ENCODE results near the gene SLC27A3.

Gene SLC27A3

DNA sequence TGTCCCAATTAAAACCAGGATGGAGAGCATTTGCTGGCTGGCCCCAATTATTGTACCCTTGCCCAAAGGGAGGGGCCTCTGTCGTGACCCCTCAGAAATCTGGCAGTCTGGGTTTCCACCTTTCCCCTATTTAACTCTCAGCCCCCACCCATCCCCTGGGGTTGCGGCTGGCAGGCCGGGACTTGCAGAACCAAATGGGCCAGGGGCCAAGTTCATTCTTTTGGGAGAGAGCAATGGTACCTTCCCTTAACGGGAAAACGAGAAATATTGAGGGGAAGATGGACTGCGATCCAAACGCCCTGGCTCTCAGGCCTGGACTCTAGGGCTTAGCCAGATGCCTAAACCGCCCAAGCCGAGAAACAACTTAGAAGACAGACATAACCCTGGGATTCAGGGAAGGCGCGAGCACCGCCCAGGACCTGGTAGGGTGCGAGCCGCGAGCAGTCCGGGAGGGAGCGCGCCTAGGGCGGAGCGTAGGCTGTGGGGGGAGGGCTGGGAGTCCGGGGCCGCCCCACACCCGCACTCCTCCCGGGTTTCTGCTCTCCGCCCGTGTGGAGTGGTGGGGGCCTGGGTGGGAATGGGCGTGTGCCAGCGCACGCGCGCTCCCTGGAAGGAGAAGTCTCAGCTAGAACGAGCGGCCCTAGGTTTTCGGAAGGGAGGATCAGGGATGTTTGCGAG is at the start of gene SLC27A3:
Gene SLC27A3 (plus strand): TSS at position 628 of the 678 bp plus-strand sequence. CDS start 91 bp downstream, outside the sequence.
- no peak for DNase-seq
- Histone ChIP-seq H3K9me2 (replicated peaks; ENCODE audit: insufficient read depth, low read length) (no peaks in the 10 kb centered on the region), H3K36me3 (replicated peaks; ENCODE audit: insufficient read depth, low read length) (no peaks in the 10 kb centered on the region), H3K9me3 (replicated peaks; ENCODE audit: insufficient read depth, low read length) (no peaks in the 10 kb centered on the region), H3K79me2 (ENCODE audit: low read length) (no peaks in the 10 kb centered on the region), H3K27me3 (replicated peaks; ENCODE audit: insufficient read depth, low read length) (no peaks in the 10 kb centered on the region), H3F3A (ENCODE audit: insufficient read depth, low read length) (peaks cover 13% of the 10 kb centered on the region), H3K4me1 (ENCODE audit: low read length) (peaks cover 9% of the 10 kb centered on the region), H3K9ac (ENCODE audit: low read length) (peak within 1 kb of the TSS; percentile 51), H3K4me2 (ENCODE audit: low read depth, low read length) (peak within 1 kb of the TSS; percentile 99), H3K4me3 (ENCODE audit: low read length) (peak within 1 kb of the TSS; percentile 80), H3K27ac (ENCODE audit: low read length) (peak within 1 kb of the TSS; percentile 40; the same call in 1 of the 2 replicates), H4K20me1 (ENCODE audit: insufficient read depth, low read length) (no peaks in the 10 kb centered on the region), H2AFZ (ENCODE audit: low read length) (peak within 1 kb of the TSS; percentile 92)
- TF ChIP-seq EZH2phosphoT487 (IDR thresholded peaks at IDR 0.05; ENCODE audit: low read length) (no peak), EZH2 (optimal IDR thresholded peaks at IDR 0.05; ENCODE audit: low read depth, low read length) (no peak)
- TF ChIP-seq, protein P1, sequence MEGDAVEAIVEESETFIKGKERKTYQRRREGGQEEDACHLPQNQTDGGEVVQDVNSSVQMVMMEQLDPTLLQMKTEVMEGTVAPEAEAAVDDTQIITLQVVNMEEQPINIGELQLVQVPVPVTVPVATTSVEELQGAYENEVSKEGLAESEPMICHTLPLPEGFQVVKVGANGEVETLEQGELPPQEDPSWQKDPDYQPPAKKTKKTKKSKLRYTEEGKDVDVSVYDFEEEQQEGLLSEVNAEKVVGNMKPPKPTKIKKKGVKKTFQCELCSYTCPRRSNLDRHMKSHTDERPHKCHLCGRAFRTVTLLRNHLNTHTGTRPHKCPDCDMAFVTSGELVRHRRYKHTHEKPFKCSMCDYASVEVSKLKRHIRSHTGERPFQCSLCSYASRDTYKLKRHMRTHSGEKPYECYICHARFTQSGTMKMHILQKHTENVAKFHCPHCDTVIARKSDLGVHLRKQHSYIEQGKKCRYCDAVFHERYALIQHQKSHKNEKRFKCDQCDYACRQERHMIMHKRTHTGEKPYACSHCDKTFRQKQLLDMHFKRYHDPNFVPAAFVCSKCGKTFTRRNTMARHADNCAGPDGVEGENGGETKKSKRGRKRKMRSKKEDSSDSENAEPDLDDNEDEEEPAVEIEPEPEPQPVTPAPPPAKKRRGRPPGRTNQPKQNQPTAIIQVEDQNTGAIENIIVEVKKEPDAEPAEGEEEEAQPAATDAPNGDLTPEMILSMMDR (IDR thresholded peaks at IDR 0.05; ENCODE audit: low read length), result no peak

DNA sequence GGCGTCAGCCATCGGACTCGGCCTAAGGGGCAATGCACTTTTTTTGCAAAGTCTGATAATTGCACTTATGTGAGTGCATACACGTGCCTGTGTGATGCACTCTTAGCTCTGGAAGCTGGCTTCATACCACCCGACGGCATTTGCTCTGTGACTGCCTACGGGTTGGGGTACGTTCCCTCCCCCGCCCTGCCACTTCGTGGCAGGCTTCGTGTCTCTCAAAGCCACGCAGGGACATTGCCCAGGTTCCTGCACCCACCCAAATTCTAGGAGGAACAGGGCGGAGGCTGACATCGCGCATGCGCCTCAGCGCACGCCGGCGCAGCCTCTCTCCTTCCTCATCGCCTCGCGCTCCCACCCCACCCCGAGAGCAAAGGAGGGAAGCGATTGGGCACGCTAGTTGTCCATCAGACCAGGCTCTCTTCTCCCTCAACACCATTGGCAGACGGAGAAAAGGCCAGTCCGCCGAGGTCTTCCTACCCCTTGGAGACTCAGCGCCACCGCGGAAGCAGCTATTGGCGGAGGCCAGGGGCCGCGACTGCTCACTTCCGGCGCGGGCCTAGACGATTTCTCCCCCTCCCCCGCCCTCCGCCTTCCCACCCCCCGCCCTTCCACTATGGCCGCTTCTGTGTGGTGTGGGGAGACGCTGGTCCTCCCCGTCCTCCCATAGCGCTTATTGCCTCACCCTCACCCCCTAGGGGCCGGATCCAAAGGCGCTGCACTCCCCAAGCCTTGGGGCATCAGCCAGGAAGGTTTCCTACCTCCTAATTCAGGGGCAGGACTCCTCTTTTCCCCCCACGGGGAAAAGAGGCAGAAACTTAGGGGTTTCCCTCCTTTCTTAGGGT is 47.5 kb upstream of the SLC27A3 start, which contains the start of gene INTS3:
Gene INTS3 (plus strand): TSS at position 588 of the 842 bp plus-strand sequence. CDS start 585 bp downstream, outside the sequence.
- Histone ChIP-seq H2AFZ (ENCODE audit: low read length) (peak within 1 kb of the TSS; percentile 98), H3K4me1 (ENCODE audit: low read length) (peaks cover 5% of the 10 kb centered on the region; the same call in 1 of the 2 replicates), H3K27me3 (replicated peaks; ENCODE audit: insufficient read depth, low read length) (no peaks in the 10 kb centered on the region), H3K4me3 (ENCODE audit: low read length) (peak within 1 kb of the TSS; percentile 90), H3K79me2 (ENCODE audit: low read length) (peaks cover 14% of the 10 kb centered on the region), H3K9me3 (replicated peaks; ENCODE audit: insufficient read depth, low read length) (no peaks in the 10 kb centered on the region), H3K9ac (ENCODE audit: low read length) (peak within 1 kb of the TSS; percentile 93), H3K9me2 (replicated peaks; ENCODE audit: insufficient read depth, low read length) (no peaks in the 10 kb centered on the region), H3K36me3 (replicated peaks; ENCODE audit: insufficient read depth, low read length) (no peaks in the 10 kb centered on the region), H4K20me1 (ENCODE audit: insufficient read depth, low read length) (no peaks in the 10 kb centered on the region), H3F3A (ENCODE audit: insufficient read depth, low read length) (peaks cover 5% of the 10 kb centered on the region; the same call in 1 of the 2 replicates), H3K27ac (ENCODE audit: low read length) (peak within 1 kb of the TSS; percentile 61; the same call in 1 of the 2 replicates), H3K4me2 (ENCODE audit: low read depth, low read length) (peak within 1 kb of the TSS; percentile 99)
- DNase-seq, result peak; percentile 100
- TF ChIP-seq EZH2 (optimal IDR thresholded peaks at IDR 0.05; ENCODE audit: low read depth, low read length), result no peak
- TF ChIP-seq EZH2phosphoT487 (IDR thresholded peaks at IDR 0.05; ENCODE audit: low read length), result no peak
- TF ChIP-seq, protein P1 (IDR thresholded peaks at IDR 0.05; ENCODE audit: low read length), result peak; percentile 30

DNA sequence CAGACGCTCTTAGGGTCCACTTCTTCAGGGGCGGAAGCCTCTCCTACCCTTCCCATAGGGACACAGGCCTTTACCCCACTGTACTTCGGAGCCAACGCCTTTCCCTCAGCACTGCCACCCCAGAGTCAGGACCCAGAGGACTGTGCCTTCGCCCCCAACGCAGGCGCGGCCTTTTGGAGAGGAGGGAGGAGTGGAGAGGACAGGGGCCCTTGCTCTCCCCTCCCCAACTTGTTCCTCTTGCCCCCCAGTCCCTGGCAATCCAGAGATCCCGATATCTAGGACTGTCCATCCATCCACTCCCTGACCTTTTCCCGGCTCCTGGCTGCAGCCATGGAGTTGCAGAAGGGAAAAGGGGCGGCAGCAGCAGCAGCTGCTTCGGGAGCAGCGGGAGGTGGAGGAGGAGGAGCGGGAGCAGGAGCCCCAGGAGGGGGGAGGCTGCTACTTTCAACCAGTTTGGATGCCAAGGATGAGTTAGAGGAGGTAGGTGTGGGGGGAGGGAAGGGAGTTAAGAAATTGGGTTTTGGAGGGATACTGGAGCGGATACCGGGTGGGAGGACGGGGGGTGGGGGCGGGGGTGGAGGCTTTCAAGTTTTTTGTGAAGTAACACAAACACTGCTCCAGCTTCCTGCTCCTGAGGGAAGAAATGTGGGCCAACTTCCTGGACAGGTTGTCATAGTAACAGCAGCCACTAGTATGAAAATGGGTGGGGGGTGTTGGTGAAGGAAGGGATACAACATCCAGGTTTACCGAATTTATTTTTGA is 46.7 kb upstream of the SLC27A3 start:
- Histone ChIP-seq H3K27me3 (replicated peaks; ENCODE audit: insufficient read depth, low read length) (no peaks in the 10 kb centered on the region), H3K79me2 (ENCODE audit: low read length) (peaks cover 14% of the 10 kb centered on the region), H3K4me1 (ENCODE audit: low read length) (peaks cover 5% of the 10 kb centered on the region; the same call in 1 of the 2 replicates), H3K4me2 (ENCODE audit: low read depth, low read length) (peak overlapping the region; percentile 99), H2AFZ (ENCODE audit: low read length) (peak overlapping the region; percentile 93), H3K4me3 (ENCODE audit: low read length) (peak overlapping the region; percentile 90), H3K27ac (ENCODE audit: low read length) (peak overlapping the region; percentile 61; the same call in 1 of the 2 replicates), H4K20me1 (ENCODE audit: insufficient read depth, low read length) (no peaks in the 10 kb centered on the region), H3K9me2 (replicated peaks; ENCODE audit: insufficient read depth, low read length) (no peaks in the 10 kb centered on the region), H3K36me3 (replicated peaks; ENCODE audit: insufficient read depth, low read length) (no peaks in the 10 kb centered on the region), H3K9ac (ENCODE audit: low read length) (peak overlapping the region; percentile 93), H3K9me3 (replicated peaks; ENCODE audit: insufficient read depth, low read length) (no peaks in the 10 kb centered on the region), H3F3A (ENCODE audit: insufficient read depth, low read length) (peaks cover 5% of the 10 kb centered on the region; the same call in 1 of the 2 replicates)
- DNase-seq, result no peak
- TF ChIP-seq, protein P1 (IDR thresholded peaks at IDR 0.05; ENCODE audit: low read length), result no peak
- no peak for TF ChIP-seq EZH2phosphoT487 (IDR thresholded peaks at IDR 0.05; ENCODE audit: low read length)

Data from MM.1S (cell line).